Subcutaneous abdominal adipose tissue (tissue), 5 donors: ENCODE data around the gene WNT3A.
"Not testable (repeated sequence)": the region's sequence is repeated elsewhere in the genome, so short reads cannot be mapped to it uniquely, and the experiment has no call there.

Experiments
- H3K27ac ChIP-seq: one replicate; pipeline ENCODE4 v1.7.0; 2013; ENCODE audit warnings: low read depth, mild to moderate bottlenecking, inconsistent platforms, low read length, moderate library complexity
- H3K27me3 ChIP-seq, 5 donors: one replicate each; pipeline ENCODE4 v1.7.0; 2013; ENCODE audit warnings: low read length in 5 of 5, inconsistent platforms in 1 of 5; ENCODE audit not compliant: control insufficient read depth in 5 of 5, insufficient read depth in 4 of 5
- H3K36me3 ChIP-seq, 5 donors: one replicate each; pipeline ENCODE4 v1.7.0; 2013; ENCODE audit warnings: low read length in 5 of 5; ENCODE audit not compliant: control insufficient read depth in 5 of 5, insufficient read depth in 5 of 5
- H3K4me1 ChIP-seq, 5 donors: one replicate each; pipeline ENCODE4 v1.7.0; 2013; ENCODE audit warnings: low read length in 5 of 5, mild to moderate bottlenecking in 3 of 5, moderate library complexity in 1 of 5; ENCODE audit not compliant: control insufficient read depth in 5 of 5, insufficient read depth in 5 of 5
- H3K4me3 ChIP-seq, 5 donors: one replicate each; pipeline ENCODE4 v1.7.0; 2013; ENCODE audit warnings: low read length in 5 of 5, low read depth in 1 of 5
- H3K9ac ChIP-seq, 5 donors: one replicate each; pipeline ENCODE4 v1.7.0; 2013; ENCODE audit warnings: low read length in 5 of 5, mild to moderate bottlenecking in 4 of 5, moderate library complexity in 3 of 5
- H3K9me3 ChIP-seq, 5 donors: one replicate each; pipeline ENCODE4 v1.7.0; 2013; ENCODE audit warnings: low read length in 5 of 5; ENCODE audit not compliant: control insufficient read depth in 5 of 5
- donor health status: healthy.
- donor health status: healthy.
- donor health status: healthy.
- donor health status: healthy.
- donor health status: healthy.

Gene WNT3A

GRCh38 chr1:228006786-228007048 is at the start of gene WNT3A:
TSS of gene WNT3A (plus strand) at chr1:228006998. CDS start at chr1:228007129, 131 bp downstream.
- no peak within 1 kb of the TSS for H3K9ac ChIP-seq
- no peak within 1 kb of the TSS for H3K4me3 ChIP-seq
- no peak within 1 kb of the TSS for H3K27ac ChIP-seq
- peaks cover 0 to 5% (median 0%) of the 10 kb centered on the region in 5 donors for H3K4me1 ChIP-seq
- H3K36me3 ChIP-seq, result no peaks in the 10 kb centered on the region
- H3K27me3 ChIP-seq, result peaks cover 62 to 75% (median 73%) of the 10 kb centered on the region in 5 donors
- no peaks in the 10 kb centered on the region for H3K9me3 ChIP-seq

- Histone ChIP-seq H3K36me3 (no peaks in the 10 kb centered on the region), H3K4me1 (no peaks in the 10 kb centered on the region), H3K27me3 (peaks cover 2 to 12% (median 3%) of the 10 kb centered on the region in 5 donors), H3K27ac (no peak overlapping the region), H3K9me3 (peaks cover 4 to 12% (median 7%) of the 10 kb centered on the region in 5 donors), H3K9ac (no peak overlapping the region), H3K4me3 (no peak overlapping the region)
Observed at GRCh38 chr1:227958617-227959324, 48.0 kb upstream of the WNT3A start.

DNA sequence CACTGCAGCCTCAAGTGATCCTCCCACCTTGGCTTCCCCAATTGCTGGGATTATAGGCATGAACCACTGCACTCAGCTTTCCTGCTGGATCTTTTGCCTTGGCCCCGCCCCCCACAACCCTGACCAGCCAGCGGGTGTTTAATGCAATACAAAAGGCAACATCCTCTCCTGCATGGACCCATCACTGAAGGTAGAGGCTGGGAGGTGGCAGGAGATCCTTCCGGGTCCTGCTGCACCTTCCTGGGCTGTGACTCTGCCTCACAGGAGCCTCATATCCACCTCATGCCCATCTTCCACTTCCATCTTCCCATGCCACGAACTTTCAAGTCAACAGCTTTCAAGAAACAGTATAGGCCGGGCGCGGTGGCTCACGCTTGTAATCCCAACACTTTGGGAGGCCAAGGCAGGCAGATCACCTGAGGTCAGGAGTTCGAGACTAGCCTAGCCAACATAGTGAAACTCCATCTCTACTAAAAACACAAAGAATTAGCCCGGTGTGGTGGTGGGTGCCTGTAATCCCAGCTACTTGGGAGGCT is 47.4 kb upstream of the WNT3A start:
- peaks cover 0 to 10% (median 3%) of the 10 kb centered on the region in 5 donors for H3K27me3 ChIP-seq
- no peaks in the 10 kb centered on the region for H3K36me3 ChIP-seq
- no peaks in the 10 kb centered on the region for H3K4me1 ChIP-seq
- H3K9me3 ChIP-seq, result peaks cover under 1 to 9% (median 4%) of the 10 kb centered on the region in 5 donors
- no peak overlapping the region for H3K4me3 ChIP-seq
- no peak overlapping the region for H3K9ac ChIP-seq
- no peak overlapping the region for H3K27ac ChIP-seq

- H3K4me3 ChIP-seq, result no peak overlapping the region
- no peak overlapping the region for H3K27ac ChIP-seq
- no peak overlapping the region for H3K9ac ChIP-seq
- no peaks in the 10 kb centered on the region for H3K4me1 ChIP-seq
- H3K36me3 ChIP-seq, result no peaks in the 10 kb centered on the region
- peaks cover 0 to 7% (median 3%) of the 10 kb centered on the region in 5 donors for H3K27me3 ChIP-seq
- no peaks in the 10 kb centered on the region for H3K9me3 ChIP-seq
Observed at GRCh38 chr1:227961651-227962466, 44.9 kb upstream of the WNT3A start.

DNA sequence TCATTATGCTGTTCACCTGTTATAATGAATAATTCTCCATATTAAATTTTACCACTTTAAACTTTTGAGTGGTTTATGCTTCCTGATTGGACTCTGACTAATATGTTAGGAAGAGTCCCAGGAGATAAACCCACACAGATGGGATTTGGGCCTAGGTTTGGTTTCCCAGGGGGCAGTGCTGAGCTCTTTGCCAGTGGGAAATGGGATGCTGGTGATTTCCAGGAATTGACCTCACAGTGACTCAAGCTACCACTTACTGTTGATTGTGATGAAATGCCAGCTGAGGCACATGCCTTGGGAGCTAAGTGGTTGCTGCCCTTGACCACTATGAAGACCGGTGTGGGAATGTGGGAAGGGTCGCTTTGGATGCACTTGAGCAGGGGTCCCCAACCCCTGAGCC is 40.1 kb upstream of the WNT3A start:
- H3K27me3 ChIP-seq, H3K9me3 ChIP-seq, H3K27ac ChIP-seq, H3K4me3 ChIP-seq, H3K9ac ChIP-seq, H3K4me1 ChIP-seq, H3K36me3 ChIP-seq: not testable (repeated sequence)

DNA sequence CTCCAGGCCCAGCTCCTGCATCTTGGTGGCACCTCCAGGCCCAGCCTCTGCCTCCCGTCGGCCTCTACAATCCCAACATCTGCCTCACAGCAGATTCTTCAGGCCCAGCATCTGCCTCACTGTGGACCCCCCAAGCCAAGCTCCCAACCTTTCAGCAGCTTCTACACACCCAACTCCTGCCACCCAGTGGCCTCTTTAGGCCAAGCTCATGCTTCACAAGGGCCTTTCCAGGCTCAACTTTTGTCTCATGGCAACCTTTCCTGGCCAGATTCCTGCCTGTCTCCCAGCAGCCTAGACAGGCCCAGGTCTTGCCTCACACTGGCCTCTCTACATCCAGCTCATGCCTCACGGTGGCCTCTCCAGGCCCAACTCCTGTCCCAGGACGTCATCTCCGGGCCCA is 39.0 kb upstream of the WNT3A start:
- H3K36me3 ChIP-seq, result not testable (repeated sequence)

GRCh38 chr1:227970076-227970995 is 36.5 kb upstream of the WNT3A start:
- not testable (repeated sequence) for H3K4me3 ChIP-seq, H3K27ac ChIP-seq, H3K36me3 ChIP-seq, H3K27me3 ChIP-seq, H3K4me1 ChIP-seq, H3K9ac ChIP-seq, H3K9me3 ChIP-seq

More for the DNA sequence above, 39.0 kb upstream of the WNT3A start:
- H3K9ac ChIP-seq, H3K9me3 ChIP-seq, H3K4me1 ChIP-seq, H3K27me3 ChIP-seq, H3K4me3 ChIP-seq, H3K27ac ChIP-seq: not testable (repeated sequence)

- H3K9ac ChIP-seq, H3K4me1 ChIP-seq, H3K36me3 ChIP-seq, H3K27me3 ChIP-seq, H3K27ac ChIP-seq, H3K9me3 ChIP-seq, H3K4me3 ChIP-seq: not testable (repeated sequence)
Observed at GRCh38 chr1:227971216-227971615, 35.6 kb upstream of the WNT3A start.

DNA sequence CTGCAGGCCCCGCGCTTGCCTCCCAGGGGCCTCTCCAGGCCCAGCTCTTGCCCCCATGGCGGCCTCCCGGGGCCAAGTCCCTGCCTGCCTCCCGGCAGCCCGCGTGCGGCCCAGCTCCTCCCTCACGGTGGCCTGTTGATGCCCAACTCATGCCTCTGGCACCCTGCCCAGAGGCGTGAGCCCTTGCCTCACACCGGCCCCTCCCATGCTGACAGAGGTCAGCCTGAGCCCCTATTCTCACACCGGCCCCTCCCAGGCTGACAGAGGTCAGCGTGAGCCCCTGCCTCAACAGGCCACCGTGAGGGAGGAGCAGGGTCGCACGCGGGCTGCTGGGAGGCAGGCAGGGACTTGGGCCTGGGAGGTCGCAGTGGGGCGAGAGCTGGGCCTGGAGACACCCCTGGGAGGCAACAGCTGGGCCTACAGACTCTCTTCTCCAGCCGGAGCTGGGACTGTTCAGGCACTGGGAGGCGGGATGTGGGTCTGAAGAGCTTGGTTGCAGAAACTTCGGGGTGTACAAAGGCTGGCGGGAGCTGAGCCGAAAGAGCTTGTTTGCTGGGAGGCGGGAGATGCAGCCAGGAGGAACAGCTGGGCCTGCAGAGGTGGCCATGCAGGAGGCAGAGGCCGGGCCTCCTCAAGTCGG is 35.0 kb upstream of the WNT3A start:
- not testable (repeated sequence) for H3K4me3 ChIP-seq, H3K36me3 ChIP-seq, H3K9me3 ChIP-seq, H3K9ac ChIP-seq, H3K27me3 ChIP-seq, H3K4me1 ChIP-seq, H3K27ac ChIP-seq
